GM21447 (cell line): ENCODE measurements around the gene IGLON5.

ENCODE experiments used
- ATAC-seq: cut with Tn5 transposase; IDR thresholded peaks from one replicate; pipeline ENCODE4 v1.9.1; 2021; ENCODE audit not compliant: unreplicated experiment

Gene IGLON5

DNA sequence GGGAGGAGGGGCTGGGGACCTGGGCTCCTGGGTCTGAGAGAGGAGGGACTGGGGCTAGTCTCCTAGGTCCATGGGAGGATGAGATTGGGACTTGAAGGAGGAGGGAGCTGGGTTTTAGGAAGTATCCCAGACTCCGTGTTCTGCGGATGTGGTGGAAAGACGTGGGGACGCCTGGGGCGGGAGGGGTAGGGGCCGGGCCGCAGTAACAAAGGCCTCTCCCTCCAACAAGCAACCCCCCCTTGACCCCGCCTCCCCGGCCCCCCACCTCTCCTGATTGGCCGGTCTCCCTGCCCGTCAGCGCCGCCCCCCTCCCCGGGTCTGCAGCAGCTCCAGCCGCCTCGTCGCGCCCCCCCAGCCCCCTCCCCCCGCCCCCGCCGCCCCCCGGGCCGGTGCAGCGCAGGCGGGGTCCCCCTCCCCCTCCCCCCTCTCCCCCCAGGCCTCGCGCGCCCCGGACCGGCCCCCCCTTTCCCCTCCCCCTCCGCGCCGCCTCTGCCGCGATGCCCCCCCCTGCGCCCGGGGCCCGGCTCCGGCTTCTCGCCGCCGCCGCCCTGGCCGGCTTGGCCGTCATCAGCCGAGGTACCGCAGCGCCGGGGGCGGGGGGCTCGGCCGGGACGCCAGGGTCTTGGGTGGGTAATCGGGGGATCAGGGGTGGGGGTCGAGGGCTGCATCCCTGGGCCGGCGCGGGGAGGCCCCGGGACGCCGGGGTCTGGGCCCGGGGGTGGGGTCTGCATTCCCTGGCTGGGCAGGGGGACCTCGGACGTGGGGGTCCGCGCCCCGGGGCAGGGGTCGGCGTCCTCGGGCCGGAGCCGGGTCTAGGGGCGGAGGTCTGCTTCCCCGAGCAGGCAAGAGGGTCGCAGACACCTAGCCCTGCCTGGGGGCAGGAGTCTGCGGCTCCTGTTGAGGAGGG, at the start of gene IGLON5:
IGLON5 (plus strand) TSS at position 294 of the 907 bp plus-strand sequence; CDS start at position 498, 204 bp downstream.
- ATAC-seq: no peak

DNA sequence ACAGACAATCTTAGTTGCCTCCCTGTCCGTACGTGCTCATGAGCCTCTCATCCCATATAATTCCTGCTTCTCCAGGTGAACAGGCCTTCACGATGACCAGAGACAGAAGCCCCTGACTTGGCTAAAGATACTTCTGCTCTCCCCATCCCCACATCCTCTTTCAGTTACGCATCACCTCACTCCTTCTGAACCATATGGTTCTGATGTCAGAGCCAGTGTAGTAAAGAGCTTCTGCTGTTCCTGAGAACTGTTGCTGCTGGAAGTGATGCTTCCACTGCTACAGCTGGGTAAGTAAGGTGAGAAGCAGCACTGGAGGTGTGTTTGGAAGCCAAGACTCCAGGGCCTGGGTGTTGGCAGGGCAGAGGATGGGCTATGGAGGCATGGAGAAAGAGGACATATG, 47.6 kb upstream of the IGLON5 start:
- ATAC-seq: no peak

DNA sequence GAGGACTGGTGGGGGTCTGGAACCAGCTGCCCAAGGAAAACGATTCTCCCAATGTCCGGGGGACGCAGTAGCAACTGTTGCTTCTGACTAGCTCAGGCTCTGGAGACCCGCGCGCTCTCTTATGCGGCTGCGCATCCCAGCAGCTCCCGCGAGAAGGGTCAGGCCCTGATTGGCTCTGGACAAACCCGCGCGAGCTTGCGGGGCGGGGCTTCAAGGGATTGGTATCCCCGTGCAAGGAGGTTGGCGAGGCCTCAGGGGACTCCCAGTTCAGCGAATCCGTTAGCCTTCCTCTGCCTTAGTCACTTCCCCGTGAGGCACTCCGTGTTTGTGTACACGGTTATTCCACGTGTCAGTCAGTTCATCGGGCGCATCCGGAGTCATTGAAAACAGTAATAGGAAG, 40.4 kb upstream of the IGLON5 start:
- no peak for ATAC-seq

DNA sequence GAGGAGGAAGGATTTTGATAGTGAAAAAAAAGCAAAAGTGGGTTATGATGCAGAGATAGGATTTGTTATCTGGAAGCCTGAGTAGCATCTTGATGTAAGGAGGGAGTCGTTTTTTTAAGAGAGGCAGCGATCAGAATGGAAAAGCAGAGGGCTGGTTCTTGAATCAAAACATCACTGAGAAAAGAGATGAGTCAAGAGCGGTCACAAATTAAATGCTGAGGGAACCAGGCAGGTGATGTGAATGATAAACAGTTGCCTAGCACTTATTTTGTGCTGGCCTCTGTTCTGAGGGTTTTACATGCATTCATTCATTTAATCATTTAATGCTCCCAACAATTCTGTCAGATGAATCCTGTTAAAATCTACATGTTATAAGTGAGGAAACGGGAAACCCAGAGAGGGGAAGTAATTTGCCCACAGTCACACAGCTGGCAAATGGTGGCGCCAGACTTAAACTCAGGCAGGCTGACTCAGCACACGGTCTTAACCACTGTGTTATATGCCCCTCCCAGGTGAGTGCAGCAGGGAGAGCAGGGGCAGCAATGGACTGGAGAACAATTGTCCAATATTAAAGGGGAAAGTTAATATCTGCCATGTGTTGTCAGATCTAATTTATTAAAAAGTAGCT, 39.1 kb upstream of the IGLON5 start:
- no peak for ATAC-seq

DNA sequence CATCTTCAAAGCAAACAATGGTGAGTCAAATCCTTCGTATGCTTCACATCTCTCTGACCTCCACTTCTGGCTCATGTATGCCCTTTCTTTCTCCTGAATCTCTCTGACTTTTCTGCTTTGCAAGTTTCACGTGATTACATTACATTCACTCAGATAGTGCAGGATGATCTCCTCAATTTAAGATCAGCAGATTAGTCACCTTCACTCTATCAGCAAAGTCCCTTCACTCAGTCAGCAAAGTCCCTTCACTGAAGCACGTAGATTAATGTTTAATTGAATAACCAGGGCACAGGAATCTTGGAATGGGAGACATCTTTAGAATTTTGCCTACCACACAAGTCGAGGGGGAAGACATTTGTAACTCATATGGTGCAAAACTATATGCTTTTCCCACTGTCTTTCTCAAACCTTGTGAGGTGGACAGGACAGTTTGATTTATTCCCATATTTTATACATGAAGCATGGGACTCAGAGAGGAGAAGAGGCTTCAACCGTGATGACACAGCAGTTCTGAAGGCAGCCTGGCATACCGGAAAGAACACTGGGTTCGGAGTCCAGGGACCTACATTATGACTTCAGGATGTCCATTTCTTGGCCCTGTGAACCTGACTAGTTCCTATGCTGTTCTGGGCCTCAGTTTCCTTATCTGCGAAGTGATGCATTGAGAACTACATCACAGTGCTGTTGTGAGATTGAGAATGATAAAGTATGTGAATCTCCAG, 37.2 kb upstream of the IGLON5 start:
- no peak for ATAC-seq

DNA sequence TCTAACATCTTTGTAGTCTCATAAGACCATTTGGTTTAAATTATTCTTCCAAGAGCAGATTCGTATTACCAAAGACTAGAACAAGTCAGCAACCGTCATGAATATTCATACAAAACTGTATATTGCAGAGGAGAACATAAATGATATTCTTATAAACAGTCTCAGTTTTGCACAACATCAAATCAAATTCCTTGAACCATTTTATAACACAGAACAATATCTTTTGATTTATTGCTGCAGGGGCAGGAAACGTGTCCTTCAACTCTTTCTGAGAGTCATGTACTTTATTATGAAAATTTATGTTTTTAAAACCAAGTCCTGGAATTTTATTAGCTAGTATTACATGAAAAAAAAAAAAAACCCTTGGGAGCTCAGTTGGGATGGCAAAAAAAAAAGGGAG, 34.3 kb upstream of the IGLON5 start:
- ATAC-seq: no peak

DNA sequence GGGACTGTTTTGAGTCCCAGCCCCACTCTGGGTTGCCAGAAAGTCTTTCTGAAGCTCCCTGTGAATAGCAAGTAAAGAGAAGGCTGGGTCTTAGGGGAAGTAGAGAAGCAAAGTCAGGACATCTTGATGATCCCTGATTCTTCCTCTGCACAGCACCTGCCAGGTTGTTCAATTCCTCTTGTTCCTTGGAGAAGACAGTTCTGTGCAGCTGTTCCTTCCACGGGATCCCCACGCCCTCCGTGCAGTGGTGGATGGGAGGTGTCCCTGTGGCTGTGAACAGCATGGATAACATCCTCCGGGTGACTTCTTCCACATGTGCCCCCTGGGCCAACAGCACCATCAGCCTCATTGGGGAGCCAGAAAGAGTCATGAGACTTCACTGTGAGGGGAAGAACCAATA, 29.1 kb upstream of the IGLON5 start:
- no peak for ATAC-seq

DNA sequence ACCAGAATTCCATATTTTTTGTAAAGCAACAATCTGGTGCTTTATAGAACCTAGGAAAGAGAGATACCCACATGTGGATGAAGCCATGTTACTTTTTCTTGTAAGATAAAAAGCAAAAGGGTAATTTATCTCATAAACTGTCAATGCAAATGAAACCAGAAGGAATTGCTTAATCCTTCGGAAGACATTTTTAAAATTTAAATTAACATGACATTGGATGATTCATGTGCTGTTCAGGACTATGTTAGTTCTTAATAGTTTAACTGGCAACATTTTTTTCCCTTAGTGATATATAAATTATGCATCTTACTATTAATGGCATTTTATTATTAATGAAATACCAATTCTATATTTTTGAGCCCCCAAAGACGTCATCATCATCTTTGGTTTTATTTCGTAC, 25.8 kb upstream of the IGLON5 start:
- ATAC-seq: no peak

DNA sequence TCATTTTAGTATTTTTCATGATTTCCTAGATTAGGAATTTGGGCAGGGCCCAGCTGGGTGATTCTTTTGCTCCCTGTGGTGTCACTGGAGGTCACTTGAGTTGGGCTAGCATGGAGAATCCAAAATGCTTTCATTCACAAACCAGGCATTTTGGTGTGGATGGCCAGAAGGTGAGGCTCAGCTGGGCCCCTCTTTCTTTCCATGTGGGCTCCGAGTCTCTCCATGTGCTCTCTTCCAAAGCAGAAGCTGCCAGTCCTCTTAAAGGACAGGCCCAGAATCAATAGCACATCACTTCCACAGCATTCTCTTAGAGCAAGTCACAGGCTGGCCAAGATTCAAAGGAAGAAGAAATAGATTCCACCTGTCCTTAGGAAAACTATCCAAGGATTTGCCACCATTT, 21.8 kb upstream of the IGLON5 start:
- ATAC-seq: no peak

DNA sequence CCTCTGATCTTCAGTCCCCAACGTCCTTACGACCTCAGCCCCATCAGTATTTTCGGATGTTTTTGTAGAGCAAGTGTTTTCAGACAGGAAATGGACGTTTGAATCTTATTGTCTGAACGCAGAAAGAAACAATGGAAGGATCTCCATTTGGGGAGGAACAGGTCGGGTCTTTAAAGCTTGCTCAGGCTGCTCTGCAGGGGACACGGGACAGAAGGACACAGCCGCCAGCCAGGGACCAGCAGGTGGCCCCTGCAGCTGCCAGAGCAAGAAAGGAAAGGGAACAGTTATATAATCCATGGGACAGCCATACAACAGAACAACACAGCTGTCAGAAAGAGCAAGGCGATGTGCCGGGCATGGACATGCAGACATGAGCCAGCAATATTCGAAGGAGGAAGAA, 18.5 kb upstream of the IGLON5 start:
- no peak for ATAC-seq

DNA sequence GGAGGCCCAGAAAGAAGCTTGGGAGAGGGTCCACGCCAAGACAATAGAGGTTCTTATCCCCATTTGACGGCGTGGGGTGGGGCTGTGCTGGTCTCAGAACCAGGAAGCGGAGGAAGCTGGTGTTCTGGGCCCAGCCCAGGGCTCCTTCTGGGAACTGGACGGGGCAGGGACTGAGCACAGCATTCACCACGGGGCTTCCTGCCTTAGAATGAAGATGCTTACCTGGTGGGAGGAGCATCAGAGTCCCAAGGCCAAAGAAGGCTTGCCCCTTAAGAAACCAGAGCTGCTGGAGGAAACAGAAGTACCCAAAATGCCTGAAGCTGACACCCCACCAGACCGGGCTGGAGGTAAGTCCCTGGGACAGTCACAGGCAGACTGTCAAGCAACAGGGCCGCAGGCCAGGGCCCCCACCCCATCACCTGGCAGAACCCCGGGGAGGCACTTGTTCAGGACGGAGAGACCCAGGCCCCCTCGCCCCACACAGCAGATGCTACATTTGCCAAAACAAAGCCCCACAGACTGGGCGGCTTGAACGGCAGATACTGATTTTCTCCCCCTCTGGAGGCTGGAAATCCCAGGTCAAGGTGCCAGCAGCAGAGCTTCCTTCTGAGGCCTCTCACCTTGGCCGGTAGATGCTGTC, 17.8 kb upstream of the IGLON5 start:
- no peak for ATAC-seq

DNA sequence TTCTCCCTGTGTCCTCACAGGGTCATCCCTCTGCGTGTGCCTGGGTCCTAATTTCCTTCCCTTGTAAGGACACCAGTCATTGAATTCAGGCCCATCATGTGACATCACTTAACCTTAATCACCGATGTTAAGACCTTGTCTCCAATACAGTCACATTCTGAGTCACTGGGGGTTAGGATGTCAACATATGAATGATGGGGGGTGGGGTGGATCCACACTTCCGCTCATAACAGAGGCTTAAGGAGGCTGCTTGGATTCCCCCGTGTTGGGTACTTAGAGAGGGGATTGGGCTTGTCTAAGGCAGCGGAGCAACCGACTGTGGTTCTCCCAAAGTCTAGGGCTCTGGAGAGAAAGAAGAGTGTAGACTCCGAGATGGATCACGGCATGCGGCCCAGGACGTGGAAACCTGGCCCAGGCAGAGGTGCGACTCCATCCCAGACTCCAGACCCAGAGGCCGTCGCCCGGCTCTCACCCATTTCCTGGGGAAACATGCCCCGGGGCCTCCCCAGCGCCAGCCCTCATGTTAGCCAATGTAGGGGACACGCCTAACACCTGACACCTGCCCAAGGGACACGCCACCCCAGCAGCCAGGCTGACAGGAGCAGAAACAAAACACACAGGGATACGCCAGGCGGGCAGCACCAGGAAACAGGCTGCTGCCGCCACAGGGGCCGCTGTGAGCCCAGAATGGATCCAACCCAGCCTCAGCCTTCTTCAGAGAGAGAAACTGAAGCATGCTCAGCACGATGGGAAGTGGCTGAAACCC, 17.1 kb upstream of the IGLON5 start:
- ATAC-seq: no peak

DNA sequence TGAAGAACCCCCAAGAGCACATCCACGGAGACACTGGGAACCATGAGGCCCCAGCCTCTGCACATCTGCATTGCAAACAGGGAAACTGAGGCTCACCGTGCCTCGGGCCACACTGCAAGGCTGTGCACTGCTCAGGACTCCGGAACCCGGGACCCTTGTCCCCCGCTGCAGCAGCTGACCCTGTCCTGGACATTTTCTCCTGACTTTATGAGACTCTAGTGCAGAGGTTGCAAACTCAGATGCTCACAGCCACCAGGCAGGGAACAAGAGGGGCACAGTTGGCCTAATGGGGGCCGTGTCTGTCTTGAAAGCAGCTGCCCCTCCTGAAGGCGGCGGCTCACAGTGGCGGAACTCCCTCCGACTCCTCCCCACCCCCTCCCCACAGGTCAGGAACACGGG, 16.5 kb upstream of the IGLON5 start:
- ATAC-seq: no peak

DNA sequence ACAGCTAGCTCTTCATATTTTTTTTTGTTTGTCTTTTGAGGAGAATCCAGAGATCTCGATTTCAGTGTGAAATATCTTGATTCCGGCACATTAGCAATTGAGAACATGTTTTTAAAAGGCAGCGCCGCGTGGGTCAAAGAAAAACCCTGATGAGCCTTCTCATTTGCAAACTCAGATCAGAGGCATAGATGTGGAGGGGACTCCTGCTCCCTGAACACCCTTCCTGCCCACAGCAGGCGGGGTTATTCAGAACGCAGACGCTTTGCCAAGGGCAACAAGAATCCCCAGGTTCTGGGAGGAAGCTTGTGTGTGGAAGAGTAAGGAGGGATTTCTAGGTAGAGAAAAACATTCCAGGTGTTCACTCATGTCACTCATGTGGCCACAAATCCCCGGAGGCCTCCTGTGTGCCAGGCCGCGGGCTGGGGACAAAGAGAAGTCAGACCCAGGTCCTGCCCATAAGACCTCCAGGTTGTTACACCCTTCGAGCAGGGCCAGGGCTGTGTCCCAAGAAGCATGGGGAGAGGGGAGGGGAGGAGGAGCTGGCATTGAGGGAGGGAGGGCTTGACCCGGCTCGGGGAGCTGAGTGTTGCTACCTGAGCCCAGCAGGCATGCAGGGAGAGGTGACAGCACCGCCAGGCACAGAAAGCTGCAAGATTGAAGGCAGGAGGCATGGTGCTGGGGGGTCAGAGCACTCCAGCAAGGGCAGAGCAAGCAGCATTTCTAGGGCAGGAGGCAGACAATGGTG, 15.9 kb upstream of the IGLON5 start:
- ATAC-seq: no peak

DNA sequence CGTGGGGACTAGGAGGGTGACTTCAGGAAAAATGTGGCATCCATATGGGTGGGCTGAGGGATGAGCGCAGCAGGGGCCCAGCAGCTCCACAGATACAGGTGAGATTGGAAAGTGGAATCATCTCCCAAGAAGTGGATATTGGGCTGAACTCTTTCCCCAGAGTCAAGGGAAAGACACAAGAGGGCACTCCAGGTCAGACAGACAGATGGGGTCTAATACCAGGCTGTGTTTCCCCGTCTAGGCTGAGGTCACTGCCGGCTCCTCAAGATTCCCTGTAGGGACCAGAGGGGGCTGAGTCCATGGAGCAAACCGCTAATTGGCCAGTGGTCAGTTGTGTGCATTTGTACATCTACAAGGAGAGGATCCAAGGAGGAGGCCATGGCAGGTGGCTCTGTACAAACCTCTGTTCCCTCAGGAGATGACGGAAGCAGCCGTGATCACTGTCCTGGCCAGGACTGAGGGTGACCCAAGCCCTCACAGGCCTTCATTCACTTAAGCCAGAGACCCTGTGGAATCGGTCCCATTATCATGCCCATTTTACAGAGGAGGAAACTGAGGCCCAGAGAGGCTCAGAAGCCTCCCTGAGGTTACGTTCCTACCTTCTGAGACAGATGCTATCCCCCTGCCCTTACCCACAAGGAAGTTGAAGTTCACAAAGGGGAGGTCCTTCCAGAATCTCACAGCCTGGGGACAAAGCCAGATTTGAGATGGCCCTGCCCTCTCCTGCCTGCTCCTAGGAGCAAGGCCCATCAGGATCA, 14.9 kb upstream of the IGLON5 start:
- ATAC-seq: no peak

DNA sequence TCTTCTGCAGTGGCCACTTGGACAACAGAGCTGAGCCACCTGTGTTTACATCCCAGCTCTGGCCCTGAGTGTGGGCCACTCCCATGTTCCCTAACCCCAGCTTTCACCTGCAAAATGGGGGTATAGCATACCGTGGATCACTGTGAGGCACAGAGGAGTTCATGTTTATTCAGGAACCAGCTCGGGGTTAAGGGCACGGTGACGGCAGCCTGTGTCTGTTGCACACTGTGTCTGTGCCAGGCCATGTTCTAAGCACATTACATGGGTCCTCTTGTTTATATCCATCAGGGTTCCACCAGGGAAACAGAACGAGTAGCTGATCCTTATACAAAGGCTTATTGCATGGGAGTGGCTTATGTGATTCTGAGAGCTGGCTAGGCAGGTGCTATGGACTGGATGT, 14.0 kb upstream of the IGLON5 start:
- ATAC-seq: no peak

DNA sequence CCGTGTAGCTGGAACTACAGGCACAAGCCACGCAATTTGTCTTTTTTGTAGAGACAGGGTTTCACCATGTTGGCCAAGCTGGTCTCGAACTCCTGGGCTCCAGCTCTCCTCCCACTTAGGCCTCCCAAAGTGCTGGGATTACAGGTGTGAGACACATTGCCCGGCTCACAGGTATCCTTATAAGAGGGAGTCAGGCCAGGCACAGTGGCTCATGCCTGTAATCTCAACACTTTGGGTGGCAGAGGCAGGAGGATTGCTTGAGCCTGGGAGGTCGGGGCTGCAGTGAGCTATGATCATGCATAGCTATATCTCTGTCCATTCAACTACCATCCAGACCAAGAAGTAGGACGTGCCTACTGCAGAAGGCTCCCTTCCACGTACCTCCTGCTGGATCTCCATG, 10.2 kb upstream of the IGLON5 start:
- ATAC-seq: no peak

DNA sequence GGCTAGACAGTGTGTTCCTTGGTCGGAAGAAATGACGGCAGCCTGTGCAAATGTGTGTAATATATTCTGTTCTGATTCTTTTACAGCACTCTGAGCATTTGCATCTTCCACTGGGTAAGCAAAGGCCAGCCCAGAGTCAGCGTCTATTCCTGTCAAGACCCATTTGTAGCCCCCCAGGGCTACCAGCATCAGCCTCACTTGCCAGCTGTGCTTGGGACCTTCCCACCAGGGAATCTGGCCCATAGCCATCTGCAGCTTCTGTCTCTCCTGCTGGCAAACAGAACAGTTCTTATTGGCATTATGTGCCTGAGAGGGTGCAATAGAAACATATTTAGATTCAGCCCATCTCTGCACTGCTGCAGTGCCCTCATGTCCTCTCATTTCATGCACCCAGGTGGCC, 6.0 kb upstream of the IGLON5 start:
- no peak for ATAC-seq

DNA sequence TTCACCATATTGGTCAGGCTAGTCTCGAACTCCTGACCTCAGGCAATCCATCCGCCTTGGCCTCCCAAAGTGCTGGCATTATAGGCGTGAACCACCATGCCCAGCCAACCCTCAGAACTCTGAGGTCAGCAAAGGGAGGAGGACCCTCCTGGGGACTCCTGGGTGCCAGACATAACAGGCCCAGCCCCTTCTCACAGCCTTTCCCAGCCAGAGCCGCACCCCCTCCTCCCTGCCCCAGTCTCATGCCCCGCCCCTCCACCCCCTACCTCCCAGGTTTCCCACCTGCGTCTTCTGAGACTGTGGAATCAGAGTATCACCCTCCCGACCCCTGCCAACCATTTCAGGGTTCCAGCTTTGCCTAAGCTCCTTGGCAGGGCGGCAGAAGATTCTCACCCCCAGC, 5.2 kb downstream of the IGLON5 start:
- ATAC-seq: no peak
